IMR-90 (cell line): ENCODE results near the gene PABPN1. TPM values are rescaled to one million over a fixed set of nuclear protein-coding genes. Genes with fewer than 3 reads are reported as not detected.

Experiments used
- ATAC-seq: fragments of 200-7000 bp; cut with Tn5 transposase; 2 replicates; pipeline ENCODE4 v1.9.1; 2020; ENCODE audit warnings: low read depth, mild to moderate bottlenecking, moderate library complexity
- BruUV-seq: library from RNA; stranded (reverse); fragments of 400-500 nt; replicated peaks from 2 replicates; lab custom pipeline; 2021; lab: Mats Ljungman, UMichigan
- CTCF ChIA-PET: fragments of 300-600 bp; formaldehyde crosslinking; extraction: SDS; loops from one replicate; lab custom pipeline; 2021; ENCODE audit warnings: antibody characterized with exemption; lab: Yijun Ruan, JAX
- POLR2A ChIA-PET: fragments of 300-600 bp; sonication (Branson Sonifier 250); formaldehyde crosslinking; loops from one replicate; lab custom pipeline; 2022; ENCODE audit warnings: antibody characterized with exemption; ENCODE audit not compliant: unreplicated experiment; lab: Charles Lee
- DNase-seq: peaks from one replicate; pipeline ENCODE4 v3.0.0; 2013
- H2AFZ ChIP-seq: replicated peaks from 2 replicates; pipeline ENCODE3; 2013; ENCODE audit warnings: low read length, mild to moderate bottlenecking; ENCODE audit not compliant: poor library complexity
- H2AK5ac ChIP-seq: 2 replicates; pipeline ENCODE4 v1.6.1; 2013; ENCODE audit warnings: low read depth, low read length, inconsistent platforms
- H2AK9ac ChIP-seq: replicated peaks from 2 replicates; pipeline ENCODE3; 2013; ENCODE audit warnings: mild to moderate bottlenecking, low read depth, low read length, moderate library complexity; ENCODE audit not compliant: poor library complexity
- H2BK120ac ChIP-seq: 2 replicates; pipeline ENCODE4 v1.6.1; 2013; ENCODE audit warnings: low read depth, low read length, inconsistent platforms
- H2BK15ac ChIP-seq: 3 replicates; pipeline ENCODE4 v1.6.1; 2013; ENCODE audit warnings: low read depth, low read length, inconsistent platforms
- H2BK20ac ChIP-seq: 2 replicates; pipeline ENCODE4 v1.6.1; 2013; ENCODE audit warnings: low read depth, mild to moderate bottlenecking, inconsistent platforms, low read length, moderate library complexity
- H2BK5ac ChIP-seq: 2 replicates; pipeline ENCODE4 v1.6.1; 2013; ENCODE audit warnings: mild to moderate bottlenecking, low read depth, low read length, inconsistent platforms; ENCODE audit not compliant: poor library complexity, severe bottlenecking
- H3K14ac ChIP-seq: replicated peaks from 2 replicates; pipeline ENCODE4 v1.6.1; 2013; ENCODE audit warnings: low read depth, low read length, inconsistent platforms
- H3K18ac ChIP-seq: 2 replicates; pipeline ENCODE4 v1.6.1; 2013; ENCODE audit warnings: low read depth, low read length, control low read depth
- H3K23ac ChIP-seq: 2 replicates; pipeline ENCODE4 v1.6.1; 2013; ENCODE audit warnings: low read depth, low read length, inconsistent platforms
- H3K27ac ChIP-seq: 2 replicates; pipeline ENCODE4 v1.5.1; 2013; ENCODE audit warnings: mild to moderate bottlenecking, control low read depth, low read length; ENCODE audit not compliant: insufficient read depth
- H3K27me3 ChIP-seq: 2 replicates; pipeline ENCODE4 v1.6.1; 2013; ENCODE audit warnings: low read length; ENCODE audit not compliant: control insufficient read depth, insufficient read depth
- H3K36me3 ChIP-seq: 2 replicates; pipeline ENCODE4 v1.6.1; 2013; ENCODE audit warnings: low read length, mixed read lengths; ENCODE audit not compliant: control insufficient read depth, insufficient read depth
- H3K4ac ChIP-seq: 2 replicates; pipeline ENCODE4 v1.6.1; 2013; ENCODE audit warnings: low read depth, low read length, inconsistent platforms
- H3K4me1 ChIP-seq: 2 replicates; pipeline ENCODE4 v1.6.1; 2013; ENCODE audit warnings: low read length, mixed read lengths; ENCODE audit not compliant: control insufficient read depth, insufficient read depth
- H3K4me2 ChIP-seq: 2 replicates; pipeline ENCODE4 v1.6.1; 2013; ENCODE audit warnings: low read depth, mild to moderate bottlenecking, control low read depth, low read length, moderate library complexity
- H3K4me3 ChIP-seq: 2 replicates; pipeline ENCODE4 v1.5.1; 2013; ENCODE audit warnings: low read depth, mild to moderate bottlenecking, control low read depth, low read length, moderate library complexity; ENCODE audit not compliant: insufficient read depth
- H3K56ac ChIP-seq: 2 replicates; pipeline ENCODE4 v1.6.1; 2013; ENCODE audit warnings: low read length, inconsistent platforms; ENCODE audit not compliant: insufficient read depth; ENCODE audit errors: extremely low read depth
- H3K79me1 ChIP-seq, 2 experiments: 2 replicates each; pipeline ENCODE4 v1.6.1; 2013; ENCODE audit warnings: low read length in 2 of 2, inconsistent platforms in 1 of 2, low read depth in 1 of 2
- H3K9ac ChIP-seq: 2 replicates; pipeline ENCODE4 v1.6.1; 2013; ENCODE audit warnings: low read depth, low read length, control low read depth
- H3K9me1 ChIP-seq: 2 replicates; pipeline ENCODE4 v1.6.1; 2013; ENCODE audit warnings: low read length, inconsistent platforms; ENCODE audit not compliant: insufficient read depth
- H3K9me3 ChIP-seq: 2 replicates; pipeline ENCODE4 v1.6.1; 2013; ENCODE audit warnings: low read length; ENCODE audit not compliant: control insufficient read depth, insufficient read depth
- H4K20me1 ChIP-seq: 2 replicates; pipeline ENCODE4 v1.6.1; 2013; ENCODE audit warnings: low read length, inconsistent platforms; ENCODE audit not compliant: insufficient read depth
- H4K5ac ChIP-seq: 2 replicates; pipeline ENCODE4 v1.6.1; 2013; ENCODE audit warnings: mild to moderate bottlenecking, low read depth, low read length, control low read depth
- H4K8ac ChIP-seq, 2 experiments: 2 replicates each; pipeline ENCODE4 v1.6.1; 2013; ENCODE audit warnings: low read depth in 2 of 2, low read length in 2 of 2, control low read depth in 1 of 2, inconsistent platforms in 1 of 2
- H4K91ac ChIP-seq: 2 replicates; pipeline ENCODE4 v1.6.1; 2013; ENCODE audit warnings: low read depth, low read length, inconsistent platforms; ENCODE audit not compliant: insufficient read depth
- CTCF ChIP-seq: conservative IDR thresholded peaks from 2 replicates; pipeline ENCODE4 v1.5.1; 2012; ENCODE audit warnings: mild to moderate bottlenecking, low read depth, low read length, improper control_type of control experiment
- MAFK ChIP-seq: IDR thresholded peaks from 2 replicates; pipeline ENCODE4 v1.6.1; 2012; ENCODE audit warnings: low read depth, low read length, improper control_type of control experiment
- NFE2L2 ChIP-seq: fragments of 150-350 bp; IDR thresholded peaks from 2 replicates; pipeline ENCODE4 v1.6.1; 2016; ENCODE audit warnings: low read depth, mild to moderate bottlenecking, low read length
- POLR2A ChIP-seq: IDR thresholded peaks from 2 replicates; pipeline ENCODE4 v1.6.1; 2012; ENCODE audit warnings: mild to moderate bottlenecking, low read depth, low read length
- RFX5 ChIP-seq: IDR thresholded peaks from 2 replicates; pipeline ENCODE4 v1.8.0; 2012; ENCODE audit warnings: low read depth, mild to moderate bottlenecking, low read length, moderate library complexity
- WGBS, 2 experiments: methylation state at CpG; one replicate each; pipeline versions ENCODE4 v1.1.5 to v1.1.7; 2013; ENCODE audit warnings: missing lambda C conversion rate in 2 of 2; ENCODE audit not compliant: insufficient read length in 1 of 2; ENCODE audit errors: extremely low coverage in 2 of 2; 5-methylcytosine and 5-hydroxymethylcytosine counted together
- dilution Hi-C: fragments of 300-500 bp; cut with HindIII; formaldehyde crosslinking; loops from one replicate; pipeline ENCODE4 v1.14.3; 2018; ENCODE audit warnings: low sequenced_read_pairs; ENCODE audit not compliant: unreplicated experiment
- in situ Hi-C: fragments of 300-500 bp; cut with MboI; formaldehyde crosslinking; loops from 3 replicates; pipeline ENCODE4 v1.14.3; 2019; ENCODE audit warnings: low sequenced_read_pairs, inconsistent platforms, mixed read lengths
- intact Hi-C: fragments of 100-400 bp; cut with micrococcal nuclease; formaldehyde crosslinking; loops from 2 replicates; pipeline ENCODE4 v1.10.0; 2022
- polyA plus RNA-seq, 3 experiments: library from polyadenylated mRNA; depleted of rRNA; stranded (reverse); fragments of >200 nt; gene quantifications; 2 replicates each; pipeline ENCODE4 v1.2.3, GENCODE V29; 2012; ENCODE audit warnings: low replicate concordance in 1 of 3
- total RNA-seq: library from RNA; depleted of rRNA; stranded (reverse); fragments of >200 nt; gene quantifications from 2 replicates; pipeline ENCODE4 v1.2.3, GENCODE V29; 2012; rRNA removed

Gene PABPN1
- total and polyA plus RNA-seq, 2 of the 4 experiments (the other 2 are of a cell fraction) = 104 to 211 TPM

GRCh38 chr14:23373041-23373440 is 51.8 kb downstream of the PABPN1 start:
- H3K9me1 ChIP-seq = 0 out of 2 replicates have a peak, but pooled peaks cover 2% of the 10 kb centered on the region
- no CpG with 5 or more reads among the region's 3 CpGs for WGBS, 2 experiments

More at GRCh38 chr14:23373041-23373440, 51.8 kb downstream of the PABPN1 start:
- TF ChIP-seq MAFK = no peak
- no peak for TF ChIP-seq CTCF
- TF ChIP-seq RFX5 = no peak
- no peak for TF ChIP-seq POLR2A
- no peak for TF ChIP-seq NFE2L2
- no peaks in the 10 kb centered on the region for H3K4me1 ChIP-seq
- BruUV-seq = no TSS peak
- no peak overlapping the region for H2AK5ac ChIP-seq
- no peak overlapping the region for H3K9ac ChIP-seq
- H3K56ac ChIP-seq = no peak overlapping the region
- no peak overlapping the region for H4K5ac ChIP-seq
- no peak overlapping the region for H3K4me2 ChIP-seq
- no peak overlapping the region for H4K8ac ChIP-seq
- H2BK120ac ChIP-seq = no peak overlapping the region
- intact Hi-C loops (no loop called here), in situ Hi-C loops (loop anchor here (10.0 kb wide), 1 partner anchor 48 kb away; the partner anchor contains the start of gene PABPN1), dilution Hi-C loops (no loop called here)
- no peaks in the 10 kb centered on the region for H3K79me1 ChIP-seq
- ChIA-PET CTCF (no interaction called here), POLR2A (interaction anchor here (0.6 kb wide), 1 partner anchor 50 kb away, joined by 7 read pairs; no protein-coding TSS in a partner anchor)
- no peak overlapping the region for H3K4ac ChIP-seq
- no peaks in the 10 kb centered on the region for H3K36me3 ChIP-seq
- ATAC-seq (no peak), DNase-seq (no peak)
- H3K18ac ChIP-seq = no peak overlapping the region
- no peaks in the 10 kb centered on the region for H3K9me3 ChIP-seq
- H2AK9ac ChIP-seq = no peak overlapping the region
- no peak overlapping the region for H2BK20ac ChIP-seq
- no peak overlapping the region for H3K4me3 ChIP-seq
- no peak overlapping the region for H3K14ac ChIP-seq
- H2BK15ac ChIP-seq = no peak overlapping the region
- no peak overlapping the region for H2BK5ac ChIP-seq
- H3K23ac ChIP-seq = no peak overlapping the region
- no peak overlapping the region for H4K91ac ChIP-seq
- no peak overlapping the region for H2AFZ ChIP-seq
- H4K20me1 ChIP-seq = no peaks in the 10 kb centered on the region
- H3K27ac ChIP-seq = no peak overlapping the region
- peaks cover 48% of the 10 kb centered on the region for H3K27me3 ChIP-seq

Other genes with a start within 250 kb of the PABPN1 start
- gene ACIN1, start 226.3 kb upstream of the PABPN1 start, total RNA-seq = 71.9 and 73.8 TPM in 2 replicates
- 167 and 185 TPM in 2 replicates for gene ACIN1, start 226.3 kb upstream of the PABPN1 start, polyA plus RNA-seq (2012; rRNA removed)
- 61.9 and 83.7 TPM in 2 replicates for gene C14orf119, start 226.0 kb upstream of the PABPN1 start, total RNA-seq
- 74.0 and 86.3 TPM in 2 replicates for gene C14orf119, start 226.0 kb upstream of the PABPN1 start, polyA plus RNA-seq (2012; rRNA removed)
- gene CIROP, start 216.5 kb upstream of the PABPN1 start, total RNA-seq = 0.28 and 0.36 TPM in 2 replicates
- 0.31 and 0.37 TPM in 2 replicates for gene CIROP, start 216.5 kb upstream of the PABPN1 start, polyA plus RNA-seq (2012; rRNA removed)
- gene CEBPE, start 202.2 kb upstream of the PABPN1 start, total RNA-seq = not detected in 2 replicates
- gene CEBPE, start 202.2 kb upstream of the PABPN1 start, polyA plus RNA-seq (2012; rRNA removed) = 0.05 TPM in 1 of 2 replicates, not detected in the other
- not detected in 2 replicates for gene SLC7A8, start 137.8 kb upstream of the PABPN1 start, total RNA-seq
- 0.31 and 0.33 TPM in 2 replicates for gene SLC7A8, start 137.8 kb upstream of the PABPN1 start, polyA plus RNA-seq (2012; rRNA removed)
- not detected in 2 replicates for gene RNF212B, start 83.5 kb upstream of the PABPN1 start, total RNA-seq
- not detected in 2 replicates for gene RNF212B, start 83.5 kb upstream of the PABPN1 start, polyA plus RNA-seq (2012; rRNA removed)
- 5.8 and 7.7 TPM in 2 replicates for gene HOMEZ, start 35.3 kb upstream of the PABPN1 start, total RNA-seq
- 9.7 and 10.3 TPM in 2 replicates for gene HOMEZ, start 35.3 kb upstream of the PABPN1 start, polyA plus RNA-seq (2012; rRNA removed)
- 1.1 and 1.3 TPM in 2 replicates for gene PPP1R3E, start 18.6 kb upstream of the PABPN1 start, total RNA-seq
- 2.5 and 3.5 TPM in 2 replicates for gene PPP1R3E, start 18.6 kb upstream of the PABPN1 start, polyA plus RNA-seq (2012; rRNA removed)
- 14.5 and 16.9 TPM in 2 replicates for gene BCL2L2, start 14.6 kb upstream of the PABPN1 start, total RNA-seq
- gene BCL2L2, start 14.6 kb upstream of the PABPN1 start, polyA plus RNA-seq (2012; rRNA removed) = 30.6 and 40.9 TPM in 2 replicates
- gene SLC22A17, start 31.4 kb downstream of the PABPN1 start, total RNA-seq = 6.4 and 6.6 TPM in 2 replicates
- gene SLC22A17, start 31.4 kb downstream of the PABPN1 start, polyA plus RNA-seq (2012; rRNA removed) = 35.6 and 36.0 TPM in 2 replicates
- gene EFS, start 43.7 kb downstream of the PABPN1 start, total RNA-seq = 2.2 and 2.5 TPM in 2 replicates
- gene EFS, start 43.7 kb downstream of the PABPN1 start, polyA plus RNA-seq (2012; rRNA removed) = 11.6 and 13.3 TPM in 2 replicates
- not detected in 2 replicates for gene IL25, start 51.4 kb downstream of the PABPN1 start, total RNA-seq
- not detected in 2 replicates for gene IL25, start 51.4 kb downstream of the PABPN1 start, polyA plus RNA-seq (2012; rRNA removed)
- gene CMTM5, start 55.6 kb downstream of the PABPN1 start, total RNA-seq = not detected in 2 replicates
- gene CMTM5, start 55.6 kb downstream of the PABPN1 start, polyA plus RNA-seq (2012; rRNA removed) = 0.07 and 0.11 TPM in 2 replicates
- not detected in 2 replicates for gene MYH6, start 86.8 kb downstream of the PABPN1 start, total RNA-seq
- gene MYH6, start 86.8 kb downstream of the PABPN1 start, polyA plus RNA-seq (2012; rRNA removed) = not detected in 2 replicates
- gene MYH7, start 114.2 kb downstream of the PABPN1 start, total RNA-seq = not detected in 2 replicates
- gene MYH7, start 114.2 kb downstream of the PABPN1 start, polyA plus RNA-seq (2012; rRNA removed) = not detected in 2 replicates
- gene NGDN, start 148.2 kb downstream of the PABPN1 start, total RNA-seq = 49.8 and 50.0 TPM in 2 replicates
- gene NGDN, start 148.2 kb downstream of the PABPN1 start, polyA plus RNA-seq (2012; rRNA removed) = 43.6 and 48.1 TPM in 2 replicates
- gene ZFHX2, start 230.3 kb downstream of the PABPN1 start, total RNA-seq = under 0.01 and 0.18 TPM in 2 replicates
- gene ZFHX2, start 230.3 kb downstream of the PABPN1 start, polyA plus RNA-seq (2012; rRNA removed) = 0.53 and 0.67 TPM in 2 replicates
- 5.0 and 5.8 TPM in 2 replicates for gene THTPA, start 234.8 kb downstream of the PABPN1 start, total RNA-seq
- 8.6 and 9.2 TPM in 2 replicates for gene THTPA, start 234.8 kb downstream of the PABPN1 start, polyA plus RNA-seq (2012; rRNA removed)
- 2.2 and 2.9 TPM in 2 replicates for gene AP1G2, start 246.3 kb downstream of the PABPN1 start, total RNA-seq
- gene AP1G2, start 246.3 kb downstream of the PABPN1 start, polyA plus RNA-seq (2012; rRNA removed) = 19.2 and 19.7 TPM in 2 replicates